ENCODE data around the gene SHC3.

Gene SHC3

GRCh38 chr9:89022001-89022759, 156.4 kb downstream of the SHC3 start:
- DNase-seq (ENCODE audit: low read depth) = no peak

GRCh38 chr9:89021154-89021803, 157.3 kb downstream of the SHC3 start:
- DNase-seq (ENCODE audit: low read depth) = peak; percentile 51

GRCh38 chr9:89020754-89021153, 157.9 kb downstream of the SHC3 start:
- DNase-seq (ENCODE audit: low read depth) = no peak

- DNase-seq (ENCODE audit: low read depth) = no peak
These were observed 163.3 kb downstream of the SHC3 start for GRCh38 chr9:89015336-89015735.

GRCh38 chr9:89014153-89014552, 164.5 kb downstream of the SHC3 start:
- DNase-seq (ENCODE audit: low read depth) = no peak

- no peak for DNase-seq (ENCODE audit: low read depth)
These were observed 165.0 kb downstream of the SHC3 start for GRCh38 chr9:89013660-89014059.

- DNase-seq (ENCODE audit: low read depth) = no peak
These were observed 166.2 kb downstream of the SHC3 start for GRCh38 chr9:89012294-89013042.

GRCh38 chr9:89011683-89012082, 166.9 kb downstream of the SHC3 start:
- DNase-seq (ENCODE audit: low read depth) = no peak

GRCh38 chr9:89010526-89011111, 168.0 kb downstream of the SHC3 start:
- no peak for DNase-seq (ENCODE audit: low read depth)

GRCh38 chr9:89010056-89010455, 168.6 kb downstream of the SHC3 start:
- no peak for DNase-seq (ENCODE audit: low read depth)

- no peak for DNase-seq (ENCODE audit: low read depth)
These were observed 169.1 kb downstream of the SHC3 start for GRCh38 chr9:89009546-89009840.

- no peak for DNase-seq (ENCODE audit: low read depth)
These were observed 169.7 kb downstream of the SHC3 start for GRCh38 chr9:89008744-89009545.

- DNase-seq (ENCODE audit: low read depth) = no peak
These were observed 170.4 kb downstream of the SHC3 start for GRCh38 chr9:89008055-89008743.

GRCh38 chr9:89006996-89007967, 171.3 kb downstream of the SHC3 start:
- DNase-seq (ENCODE audit: low read depth) = no peak

- DNase-seq (ENCODE audit: low read depth) = no peak
These were observed 172.4 kb downstream of the SHC3 start for GRCh38 chr9:89006267-89006666.

GRCh38 chr9:89005323-89005722, 173.3 kb downstream of the SHC3 start:
- DNase-seq (ENCODE audit: low read depth) = no peak

GRCh38 chr9:89002987-89003386, 175.6 kb downstream of the SHC3 start:
- no peak for DNase-seq (ENCODE audit: low read depth)

GRCh38 chr9:89001917-89002540, 176.6 kb downstream of the SHC3 start:
- DNase-seq (ENCODE audit: low read depth) = no peak
